ENCODE measurements around the gene CNKSR3.

Gene CNKSR3

DNA sequence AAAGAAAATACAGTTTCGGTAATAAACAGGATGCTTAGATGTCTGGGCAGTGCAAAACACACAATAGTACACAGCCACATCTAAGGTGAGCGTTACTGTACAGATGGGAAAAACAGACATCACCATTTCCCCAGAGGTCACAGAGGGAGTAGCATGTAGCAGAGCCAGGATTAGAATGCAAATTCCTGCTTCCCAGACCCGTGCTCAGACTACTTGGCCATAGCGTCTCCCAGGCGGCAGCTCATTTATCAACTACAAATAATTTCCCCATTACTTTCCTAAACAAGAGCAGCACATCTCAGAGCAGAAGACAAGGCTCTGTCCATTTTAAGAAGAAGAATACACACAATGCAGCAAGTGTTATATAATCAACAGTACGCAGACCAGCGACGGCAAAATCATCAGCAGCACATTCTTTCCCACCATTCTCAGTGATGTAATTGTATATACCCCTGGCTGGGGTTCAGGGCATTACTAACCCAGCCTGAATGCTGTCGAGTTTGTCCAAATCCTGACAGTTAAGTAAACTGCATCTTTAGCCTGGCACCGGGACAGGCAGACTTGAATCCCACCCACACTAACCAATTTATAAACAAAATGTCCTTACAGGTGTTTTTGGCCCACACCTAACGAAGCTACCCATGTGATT lies 61.9 kb downstream of the CNKSR3 start:
- peak; percentile 57 for DNase-seq

DNA sequence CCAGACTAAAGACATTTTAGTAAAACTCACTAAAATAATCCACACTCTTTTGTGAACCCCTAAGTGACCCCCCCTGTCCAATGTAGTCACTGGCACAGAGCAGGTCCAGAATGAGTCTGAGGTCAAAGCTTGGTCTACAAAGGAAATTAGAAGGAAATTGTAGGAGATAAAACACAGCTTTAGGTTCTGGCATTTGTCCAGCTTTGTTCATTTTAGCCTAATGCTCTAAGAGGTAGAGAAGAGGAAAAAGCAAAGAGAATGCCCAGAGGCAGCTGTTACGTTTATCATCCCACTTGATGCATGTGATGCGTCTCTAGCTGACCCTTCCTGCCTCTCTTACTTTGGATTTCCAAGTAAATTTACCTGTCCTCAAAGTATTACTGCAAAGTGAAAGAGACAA lies 62.5 kb downstream of the CNKSR3 start:
- no peak for DNase-seq

DNA sequence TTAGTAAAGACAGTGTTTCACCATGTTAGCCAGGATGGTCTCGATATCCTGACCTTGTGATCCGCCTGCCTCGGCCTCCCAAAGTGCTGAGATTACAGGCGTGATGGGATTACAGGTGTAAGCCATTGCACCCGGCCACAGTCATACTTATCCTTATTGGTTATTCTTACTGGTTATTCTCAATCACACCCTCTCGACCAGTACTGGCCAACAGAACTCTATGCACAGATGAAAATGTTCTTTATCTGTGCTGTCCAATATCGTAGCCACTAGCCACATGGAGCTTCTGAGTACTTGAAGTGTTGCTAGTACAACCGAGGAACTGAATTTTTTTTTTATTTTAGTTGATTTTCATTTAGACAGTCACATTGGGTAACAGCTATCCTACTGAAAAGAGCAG lies 63.5 kb downstream of the CNKSR3 start:
- DNase-seq, result no peak

DNA sequence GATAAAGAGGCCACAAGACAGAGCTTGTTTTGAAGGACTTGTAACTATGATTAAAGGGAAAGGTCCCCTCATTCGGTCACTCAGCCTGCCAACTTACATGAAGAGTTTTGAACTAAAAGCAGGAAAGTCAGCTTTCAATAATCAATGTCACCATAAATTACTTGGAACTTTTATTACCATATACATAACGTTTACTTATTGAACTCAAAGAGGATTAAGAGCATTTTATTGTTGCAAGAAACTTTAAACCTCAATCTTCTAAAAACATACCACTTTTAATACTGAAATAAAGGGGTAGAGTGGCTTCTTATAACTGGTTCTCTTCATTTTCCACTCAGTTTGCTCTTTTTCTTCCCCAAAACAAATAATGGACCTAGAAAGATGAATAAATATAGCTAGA lies 65.1 kb downstream of the CNKSR3 start:
- no peak for DNase-seq

DNA sequence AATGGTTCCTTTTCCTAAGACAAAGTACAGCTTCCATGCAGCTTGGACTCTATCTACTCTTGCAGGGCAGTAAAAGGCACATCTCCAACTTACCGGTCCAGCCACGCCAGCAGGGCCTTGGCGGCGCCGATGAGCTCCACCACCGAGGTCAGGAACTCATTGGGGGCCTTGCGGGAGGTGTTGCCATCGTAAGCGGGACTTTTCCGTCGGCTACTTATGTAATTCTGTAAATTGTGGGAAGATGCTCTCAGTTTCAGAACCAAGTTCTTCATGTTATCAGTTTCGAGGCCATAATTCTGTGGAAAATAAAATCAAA lies 68.5 kb downstream of the CNKSR3 start:
- no peak for DNase-seq

DNA sequence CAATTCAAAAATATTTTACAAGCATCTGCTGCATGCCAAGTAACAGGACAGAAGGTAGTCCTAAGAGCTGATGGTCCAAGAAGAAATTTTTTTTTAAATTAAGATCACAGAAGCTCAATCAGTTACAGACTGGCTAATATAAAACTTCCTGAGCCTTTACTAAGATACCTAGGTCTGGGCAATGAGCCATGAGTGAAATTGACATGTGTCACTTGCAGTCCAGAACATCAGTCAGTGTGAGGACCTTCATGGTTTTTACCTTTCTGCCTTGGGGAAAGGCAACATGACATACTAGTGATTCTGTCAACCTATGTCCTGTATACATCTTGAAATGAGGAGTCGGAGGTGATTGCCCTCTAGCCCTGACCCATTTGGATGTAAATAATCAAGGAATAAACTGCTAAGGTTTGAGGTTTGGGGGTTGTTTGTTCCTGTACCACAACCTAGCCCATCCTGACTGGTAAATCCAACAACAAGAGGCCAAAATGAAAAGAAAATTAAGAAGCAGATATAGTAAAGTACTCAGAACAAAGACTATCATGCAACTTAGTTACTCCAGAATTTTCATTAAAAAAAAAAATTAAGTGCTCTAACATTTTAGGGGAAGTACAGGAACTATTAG lies 70.0 kb downstream of the CNKSR3 start:
- no peak for DNase-seq

DNA sequence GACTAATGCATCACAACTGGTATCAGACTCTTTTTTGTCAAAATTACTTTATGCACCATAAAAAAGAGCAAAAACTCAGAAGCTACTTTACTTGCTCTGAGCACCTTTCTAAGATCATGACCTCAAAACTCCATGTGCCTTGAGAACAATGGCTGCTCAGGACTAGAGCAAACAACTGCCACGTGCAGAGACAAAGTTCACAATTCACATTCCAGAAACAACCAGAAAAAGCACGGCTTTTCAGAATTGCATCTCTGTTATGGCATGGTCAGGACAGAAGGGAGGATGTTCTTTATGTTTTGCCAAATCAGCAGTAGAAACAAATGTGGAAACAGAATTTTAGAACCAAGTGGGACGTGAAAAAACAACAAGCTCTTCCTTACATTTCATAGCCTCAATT lies 70.5 kb downstream of the CNKSR3 start:
- no peak for DNase-seq

DNA sequence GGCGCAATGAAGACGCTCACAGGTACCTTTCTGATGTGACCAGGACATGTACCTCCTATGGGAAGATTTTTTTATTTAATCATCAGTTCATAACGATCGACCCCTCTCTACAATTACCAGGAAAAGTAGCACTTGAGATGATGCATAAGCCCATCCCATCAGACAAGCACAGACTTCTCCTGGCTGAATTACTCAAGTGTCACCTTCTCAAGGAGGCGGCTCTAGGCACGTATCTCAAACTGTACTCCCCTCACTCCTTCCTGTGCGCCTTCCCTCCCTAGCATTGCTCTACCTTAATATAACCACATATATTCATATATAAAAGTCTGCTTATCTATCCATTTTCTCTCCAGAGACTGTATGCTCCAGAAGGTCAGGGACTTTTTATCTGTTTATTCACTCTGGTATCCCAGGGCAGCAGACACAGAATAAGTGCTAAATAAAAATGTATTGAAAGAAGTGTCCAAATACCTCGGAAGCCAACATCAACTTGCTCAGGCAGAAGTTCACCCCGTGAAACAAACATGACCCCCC lies 71.5 kb downstream of the CNKSR3 start:
- no peak for DNase-seq

DNA sequence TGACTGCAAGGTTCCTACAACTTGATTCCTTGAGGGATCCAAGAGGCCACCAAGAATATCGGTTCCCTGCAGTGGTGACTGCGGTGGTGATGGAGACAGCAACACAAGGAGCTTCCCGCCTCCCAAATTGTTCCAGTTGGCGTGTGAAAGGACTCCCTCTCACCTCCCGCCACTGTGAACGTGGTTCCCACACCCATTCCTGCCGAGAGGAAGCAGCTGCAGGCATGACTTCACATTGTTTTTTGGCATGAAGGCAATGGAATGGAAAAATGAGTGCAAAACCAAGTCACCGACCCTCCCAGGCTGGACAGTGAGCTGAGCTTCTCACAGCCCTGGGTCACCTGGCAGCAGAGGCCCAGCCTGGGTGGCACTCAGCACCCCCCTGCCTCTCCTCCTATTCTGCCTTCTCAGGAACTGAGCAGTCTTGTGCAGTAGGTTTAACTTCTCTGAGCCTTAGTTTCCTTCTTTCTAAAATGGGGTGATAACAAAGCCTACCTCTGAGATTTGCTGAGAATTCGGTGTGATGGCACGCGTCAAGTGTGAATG lies 75.0 kb downstream of the CNKSR3 start:
- no peak for DNase-seq

DNA sequence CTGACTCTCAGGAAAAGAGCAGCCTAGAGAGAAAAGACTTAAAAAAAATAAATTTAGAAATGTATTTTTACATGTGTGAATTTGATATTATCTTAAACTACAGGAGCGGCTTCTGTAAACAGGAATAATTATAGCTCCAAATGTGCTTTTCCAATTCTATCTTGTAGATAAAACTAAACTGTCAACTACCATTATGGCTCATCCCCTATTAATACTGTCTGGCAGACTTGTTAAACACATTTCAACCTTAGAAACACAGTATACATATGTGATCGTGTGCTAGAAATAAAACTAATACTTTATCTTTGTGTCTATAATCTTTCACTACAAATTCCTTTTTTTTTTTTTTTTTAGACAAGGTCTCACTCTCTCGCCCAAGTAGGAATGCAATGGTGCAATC lies 75.8 kb downstream of the CNKSR3 start:
- DNase-seq, result no peak

DNA sequence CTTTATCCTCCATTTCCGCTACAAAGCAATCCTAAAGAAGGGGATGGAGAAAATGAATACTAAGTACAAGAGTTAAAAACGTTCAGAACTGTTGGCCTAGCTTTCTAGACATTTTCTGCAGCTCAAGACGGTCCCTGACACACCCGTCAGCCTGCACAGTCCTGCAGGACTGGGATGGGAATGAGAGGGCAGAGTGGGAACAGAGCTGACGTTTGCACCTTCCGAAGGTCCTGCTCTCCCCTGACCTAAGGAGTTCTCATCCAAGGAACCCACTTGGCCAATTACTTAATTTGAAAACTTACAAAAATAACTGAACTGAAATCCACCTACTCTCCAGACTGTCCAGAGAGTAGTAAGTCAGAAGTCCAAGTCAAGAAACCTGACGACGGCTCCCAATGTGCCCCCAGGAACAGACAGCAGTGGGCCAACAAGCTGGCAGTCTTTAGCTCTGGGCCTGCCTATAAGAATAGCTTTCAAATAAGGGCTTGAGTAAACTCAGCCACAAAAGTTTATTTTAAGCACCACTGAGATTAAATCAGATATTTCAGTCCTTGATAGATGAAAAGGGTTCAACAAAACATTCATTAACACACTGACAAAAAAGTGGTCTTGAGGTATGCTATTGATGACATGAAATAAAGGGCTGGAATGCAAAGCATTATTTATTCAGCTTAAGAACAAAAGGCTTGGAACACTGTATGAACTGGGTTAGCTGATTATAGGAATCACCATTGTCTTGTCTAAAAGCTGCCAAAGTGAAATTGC lies 76.8 kb downstream of the CNKSR3 start:
- no peak for DNase-seq

DNA sequence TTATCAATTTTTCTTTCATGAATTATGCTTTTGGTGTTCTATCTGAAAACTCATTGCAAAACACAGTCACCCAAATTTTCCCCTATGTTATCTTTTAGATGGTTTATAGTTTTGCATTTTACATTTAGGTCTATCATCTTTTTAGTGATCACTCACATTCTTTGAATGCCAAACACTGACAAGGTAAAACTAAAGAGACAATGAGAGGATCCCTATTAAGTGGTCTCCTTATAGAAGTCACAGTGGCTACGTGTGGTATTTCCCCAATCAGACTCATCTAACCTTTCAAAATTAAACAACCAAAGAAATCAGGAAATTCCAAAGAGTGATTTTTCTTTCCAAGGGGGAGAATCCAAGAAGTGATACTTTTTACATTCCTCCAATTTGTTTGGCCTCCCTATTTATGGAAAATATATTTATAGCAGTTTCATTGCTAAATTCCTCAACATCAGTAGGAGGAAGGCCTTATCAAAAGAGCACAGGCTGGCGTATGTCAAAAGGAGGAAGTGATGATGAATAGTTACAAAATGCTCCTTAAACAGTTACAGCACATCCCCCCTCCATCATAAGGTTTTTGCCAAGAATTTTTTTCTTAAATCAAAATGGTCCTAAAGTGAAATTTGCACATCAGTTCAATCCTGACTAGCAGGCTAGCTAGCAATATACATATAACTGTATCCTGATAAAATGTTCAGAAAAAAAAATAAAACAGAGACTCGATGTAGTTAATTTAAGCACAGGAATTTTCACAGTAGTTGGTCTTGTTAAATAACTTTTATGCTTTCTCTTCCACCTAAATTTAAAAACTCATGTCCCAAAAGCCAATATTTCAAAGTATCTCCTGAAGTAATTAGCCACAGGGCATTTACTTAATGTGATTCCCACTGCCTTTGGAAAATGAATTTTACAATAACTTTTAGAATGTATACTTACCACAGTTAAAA lies 77.7 kb downstream of the CNKSR3 start:
- no peak for DNase-seq

DNA sequence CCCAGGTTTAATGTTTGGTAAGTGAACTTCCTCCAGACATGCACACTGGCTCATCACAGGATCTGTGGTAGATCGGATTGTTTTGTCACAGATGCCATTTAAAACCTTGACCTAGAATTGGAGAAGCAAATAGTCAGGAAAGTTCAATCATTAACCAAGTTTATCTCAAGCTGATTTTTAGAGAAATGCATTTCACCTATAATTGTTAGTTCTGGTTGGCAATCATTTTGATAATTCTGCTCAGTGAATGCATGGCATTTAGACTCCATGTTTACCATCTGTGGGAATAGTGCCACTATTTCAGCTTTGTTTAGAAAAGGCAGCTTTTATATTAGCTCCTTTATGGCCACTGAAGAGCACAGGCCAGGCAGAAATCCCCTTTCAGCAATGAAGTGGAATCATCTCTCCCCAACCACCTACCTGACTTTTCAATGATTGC lies 80.0 kb downstream of the CNKSR3 start:
- DNase-seq, result no peak

DNA sequence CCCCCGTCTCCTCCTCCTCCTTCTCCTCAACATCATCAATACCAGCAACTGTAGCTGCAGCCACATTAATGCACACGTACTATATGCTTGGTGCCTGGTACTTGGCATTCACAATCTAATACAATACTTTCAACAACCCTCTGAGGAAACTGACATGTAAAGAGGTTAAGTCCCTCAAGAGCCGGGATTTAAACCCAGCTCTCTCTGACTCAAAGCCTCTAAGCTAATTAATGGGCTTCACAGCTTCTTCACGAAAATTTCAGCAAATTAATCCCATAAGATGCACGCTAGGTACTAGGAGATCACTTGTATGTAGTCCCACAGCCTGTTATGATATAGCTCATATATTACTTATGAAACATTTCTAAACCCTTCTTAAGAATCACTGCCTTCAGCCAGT lies 80.8 kb downstream of the CNKSR3 start:
- no peak for DNase-seq

DNA sequence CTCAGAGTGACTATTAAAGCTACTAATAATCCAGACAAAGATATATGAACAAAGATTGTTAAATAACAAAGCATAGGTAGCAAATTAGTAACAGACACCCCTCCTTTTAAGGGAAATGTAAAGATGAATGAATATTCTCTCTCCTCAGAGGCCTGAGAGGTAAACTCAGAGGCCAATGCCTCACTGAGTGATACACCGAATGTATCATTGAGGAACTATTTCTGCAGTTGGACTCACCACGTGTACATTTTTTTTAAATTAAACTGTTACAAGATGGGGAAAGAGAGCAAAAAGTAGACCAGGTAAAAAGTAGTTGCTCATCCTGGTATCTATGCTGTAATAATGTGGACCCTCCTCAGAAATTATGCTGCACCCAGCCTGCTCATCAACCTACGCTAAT lies 81.6 kb downstream of the CNKSR3 start:
- no peak for DNase-seq

DNA sequence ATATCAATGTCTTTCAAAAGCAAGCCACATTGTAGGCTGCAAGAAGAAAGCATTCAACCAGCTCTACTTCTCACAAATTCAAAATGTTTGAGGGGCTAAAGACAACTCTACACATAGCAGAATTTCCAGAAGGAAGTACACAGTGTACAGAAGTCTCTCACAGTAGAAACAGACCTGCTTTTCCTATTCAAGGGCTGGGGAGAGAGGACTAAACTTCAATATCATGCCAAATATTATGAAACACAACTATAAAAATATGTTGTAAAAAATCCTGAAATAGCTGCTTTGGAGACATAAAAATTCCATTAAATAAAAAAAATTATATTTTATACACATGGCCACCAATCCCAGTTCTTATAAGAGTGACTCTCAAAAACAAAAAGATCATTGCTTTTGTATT lies 83.0 kb downstream of the CNKSR3 start:
- no peak for DNase-seq

DNA sequence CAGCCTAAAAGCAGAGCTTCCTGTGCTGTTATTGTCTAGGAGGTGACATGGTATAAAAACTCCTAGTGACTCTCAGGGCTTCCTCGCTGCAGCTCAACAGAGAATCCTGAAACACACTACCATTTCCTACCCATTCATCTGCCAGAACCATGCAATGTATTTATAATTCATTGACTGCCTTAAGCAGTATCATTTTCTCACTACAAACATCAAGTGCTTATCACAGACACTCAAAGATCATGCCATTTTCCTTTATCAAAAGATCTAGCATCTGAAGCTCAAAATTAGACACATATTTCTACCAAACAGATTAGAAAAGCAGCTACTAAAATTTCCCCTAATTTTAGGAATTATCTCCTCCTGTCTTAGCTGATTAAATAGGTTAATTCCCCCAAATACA lies 83.5 kb downstream of the CNKSR3 start:
- no peak for DNase-seq

DNA sequence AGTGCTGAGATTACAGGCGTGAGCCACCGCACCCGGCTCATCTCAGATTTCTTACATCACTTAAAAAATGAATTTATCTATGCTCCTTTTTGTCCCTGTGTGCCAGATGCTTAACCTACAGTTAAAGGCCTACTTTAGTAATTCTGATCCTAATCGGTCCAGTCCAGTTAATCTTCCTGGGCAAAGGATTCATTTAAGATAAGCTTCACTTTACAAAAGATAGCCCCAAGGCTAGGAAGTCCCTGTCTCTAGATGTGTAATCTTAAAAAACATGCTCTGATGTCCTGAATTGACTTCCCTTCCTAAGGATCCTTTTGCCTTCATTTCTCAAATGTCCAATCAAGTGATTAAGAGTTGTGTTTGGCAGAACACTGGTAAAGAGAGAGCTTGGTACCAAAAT lies 85.5 kb downstream of the CNKSR3 start:
- no peak for DNase-seq

DNA sequence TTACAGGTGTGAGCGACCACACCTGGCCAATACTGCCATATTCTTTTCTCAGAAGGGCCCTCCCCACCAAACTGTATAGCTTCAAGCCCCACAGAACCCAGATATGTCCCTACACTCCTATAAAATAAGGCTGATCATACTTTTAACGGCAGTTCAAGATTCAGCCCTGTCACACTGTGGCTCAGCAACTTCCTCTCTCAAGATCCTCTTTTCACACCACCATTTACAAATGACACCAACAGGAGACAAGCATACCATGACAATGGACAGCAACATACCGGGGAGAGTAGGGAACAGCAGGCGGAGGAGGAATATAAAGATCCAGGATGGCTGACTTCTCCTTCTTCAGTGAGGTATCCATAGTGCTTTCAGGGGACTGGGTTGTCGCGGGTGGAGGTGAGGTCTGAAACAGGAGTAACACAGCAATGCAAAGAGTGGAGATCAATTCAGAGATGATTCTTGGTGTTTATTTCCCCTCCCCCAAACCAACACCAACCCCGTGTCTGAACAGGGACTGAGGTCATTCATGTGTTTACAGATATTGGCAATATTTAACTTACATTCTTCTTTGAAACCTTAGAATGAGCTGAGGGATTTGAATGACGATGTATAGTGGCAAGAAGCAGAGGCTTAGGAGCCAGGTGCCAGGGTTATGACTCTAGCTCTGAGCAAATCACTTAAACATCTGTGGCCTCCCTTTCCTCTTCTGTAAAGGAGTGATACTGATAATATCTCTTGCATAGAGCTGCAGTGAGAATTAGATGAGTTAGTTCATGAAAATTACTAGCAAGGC lies 96.3 kb downstream of the CNKSR3 start:
- DNase-seq, result no peak

DNA sequence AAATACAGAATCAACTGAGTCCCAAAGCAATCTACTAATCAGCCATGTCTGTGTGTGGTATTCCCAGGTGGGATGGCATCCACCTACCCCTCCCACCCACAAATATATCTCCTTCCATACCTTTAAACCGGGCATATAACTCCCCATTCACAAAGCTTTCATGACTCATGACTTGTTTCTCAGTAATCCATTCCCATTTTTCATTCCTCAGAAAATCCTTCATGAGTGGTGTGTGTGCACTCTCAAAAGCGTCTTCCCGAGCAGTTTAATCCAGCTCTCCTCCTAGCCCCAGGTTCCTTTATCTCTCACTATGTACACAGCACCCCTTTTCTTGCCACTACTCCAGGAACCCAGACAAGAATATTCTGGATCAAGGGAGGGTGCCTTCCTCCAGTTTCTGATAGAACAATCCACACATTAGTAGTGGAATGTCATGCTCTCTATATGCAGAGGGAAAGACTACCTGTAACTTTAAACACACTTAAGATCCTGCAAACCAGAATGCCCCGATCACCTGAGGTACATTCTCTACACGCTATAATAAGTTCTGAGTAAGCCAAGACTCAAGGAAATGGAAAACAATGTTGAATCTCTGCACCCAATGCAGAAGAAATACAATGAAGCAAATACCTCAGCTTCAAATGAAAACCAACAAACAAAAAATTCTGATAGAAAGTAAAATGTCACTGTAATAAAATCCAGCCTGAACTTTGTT lies 98.2 kb downstream of the CNKSR3 start:
- DNase-seq, result no peak

DNA sequence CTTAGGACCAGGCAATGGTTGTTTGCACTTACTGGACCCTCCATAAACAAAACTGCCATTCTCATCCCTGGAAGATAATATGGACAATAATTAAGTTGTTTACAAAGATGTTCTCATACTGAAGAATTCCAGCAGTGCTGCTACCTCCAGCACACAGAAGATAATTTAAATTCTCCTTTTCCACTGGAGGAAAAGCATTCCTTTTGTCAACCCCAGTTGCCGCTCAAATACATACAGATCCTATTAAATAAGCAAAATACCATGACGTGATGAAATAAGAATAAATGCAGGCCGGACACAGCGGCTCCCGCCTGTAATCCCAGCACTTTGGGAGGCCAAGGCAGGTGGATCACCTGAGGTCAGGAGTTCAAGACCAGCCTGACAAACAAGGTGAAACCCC lies 99.4 kb downstream of the CNKSR3 start:
- no peak for DNase-seq

Measured in DMS 273 treated with DMSO at 0.1 percent for 48 hours (cell line).